Kasumi-1 (cell line): ENCODE results near the gene GSS.

Experiments used
- DNase-seq, 2 experiments: peaks; one replicate each; lab custom pipeline; 2025; lab: John Stamatoyannopoulos, UW

Gene GSS

GRCh38 chr20:34946661-34947060 lies 8.9 kb downstream of the GSS start:
- no peak for DNase-seq

DNA sequence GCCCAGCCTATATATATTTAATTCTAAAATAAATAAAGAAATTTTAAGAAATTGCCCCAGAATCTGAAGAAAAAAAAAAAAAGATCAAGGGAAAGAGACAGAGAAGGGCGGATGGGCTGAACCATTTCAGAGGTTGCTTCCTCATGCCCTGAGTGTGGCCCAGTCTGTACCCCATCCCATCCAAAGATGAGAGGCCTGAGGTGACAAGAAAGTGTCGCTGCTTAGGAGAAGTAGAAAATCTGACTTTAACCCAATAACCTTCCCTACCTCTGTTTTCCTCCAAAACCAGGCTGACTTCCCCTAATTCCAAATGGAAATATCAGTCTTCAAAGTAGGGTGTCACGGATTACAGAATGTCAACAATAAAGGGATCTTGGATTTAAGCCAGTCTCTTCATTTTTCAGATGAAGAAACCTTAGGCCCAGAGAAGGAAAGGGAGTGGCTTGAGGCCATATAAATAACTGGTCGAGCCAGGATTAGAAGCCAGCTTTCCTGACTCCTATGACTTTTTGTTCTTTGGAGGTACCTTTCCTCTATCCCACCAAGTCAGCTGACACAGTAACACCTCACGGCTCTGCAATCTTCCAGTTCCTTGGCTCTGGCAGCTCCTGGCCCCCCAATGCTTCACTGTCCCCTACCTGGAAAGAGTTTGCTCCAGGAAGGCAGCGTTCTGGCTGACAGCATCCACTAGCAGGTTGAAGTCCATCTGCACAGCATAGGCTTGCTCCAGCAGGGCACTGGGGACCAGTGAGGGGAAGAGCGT lies 10.1 kb downstream of the GSS start:
- no peak for DNase-seq

DNA sequence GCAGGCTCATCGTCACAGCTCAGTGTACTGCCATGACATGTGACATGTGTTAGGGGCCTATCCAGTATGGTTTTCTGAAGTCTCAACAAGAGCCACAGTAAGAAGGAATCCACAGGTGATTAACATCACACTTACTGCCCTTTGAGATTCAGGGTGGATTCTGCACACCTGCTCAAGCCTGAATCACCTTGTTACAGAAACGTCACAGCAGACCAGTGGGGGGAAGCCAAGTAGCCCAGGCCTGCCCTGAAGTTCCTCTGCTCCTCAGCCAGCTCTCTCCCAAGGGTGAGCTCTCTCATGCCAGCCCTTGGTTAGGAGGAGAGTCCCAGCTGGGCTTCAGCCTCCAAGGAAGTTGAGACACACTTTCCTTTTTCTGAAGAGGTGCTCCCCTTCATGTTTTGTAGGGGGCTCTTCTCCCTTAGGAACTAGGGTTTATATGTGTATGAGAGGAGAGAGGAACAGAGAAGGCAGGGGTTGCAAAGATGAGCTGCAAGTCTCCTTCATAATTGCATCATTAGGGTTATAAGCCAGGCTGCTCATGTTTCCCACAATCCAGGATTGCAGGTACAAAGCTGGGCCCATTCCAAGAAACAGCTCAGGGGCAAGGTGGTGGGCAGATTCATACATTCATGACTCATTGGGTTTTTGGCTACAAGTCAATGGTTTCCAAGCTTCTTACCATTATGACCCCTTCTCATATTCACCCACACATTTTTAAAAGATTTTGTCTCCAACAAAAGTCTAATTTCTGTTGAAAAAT lies 11.6 kb downstream of the GSS start:
- DNase-seq = no peak

DNA sequence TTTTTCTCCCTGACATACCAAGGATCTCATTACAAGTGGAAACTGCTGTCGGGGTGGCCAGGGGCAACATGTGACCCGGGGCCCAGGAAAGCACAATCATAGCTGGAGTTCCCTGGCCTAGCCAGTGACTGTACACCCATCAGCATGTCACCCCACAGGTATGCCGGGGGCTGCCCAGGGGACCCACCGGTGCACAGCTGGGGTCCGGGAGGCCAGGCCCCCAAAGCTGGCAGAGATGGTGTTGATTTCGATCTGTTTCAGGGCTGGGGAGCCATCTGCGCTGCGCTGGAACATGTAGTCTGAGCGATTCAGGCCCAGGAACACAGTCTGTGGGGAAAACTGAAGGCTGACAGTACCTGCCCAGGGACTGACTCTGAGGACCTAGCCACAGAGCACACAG lies 13.3 kb downstream of the GSS start:
- DNase-seq = no peak

GRCh38 chr20:34941226-34941625 lies 14.4 kb downstream of the GSS start:
- DNase-seq = peak in 1 of 2 experiments; percentile 17

- DNase-seq = peak in 1 of 2 experiments; percentile 12
Observed at GRCh38 chr20:34940081-34940481, 15.5 kb downstream of the GSS start.

GRCh38 chr20:34938466-34939163 lies 17.0 kb downstream of the GSS start:
- DNase-seq = peak; percentile 93 to 95

- no peak for DNase-seq
Observed at GRCh38 chr20:34931771-34932170, 23.8 kb downstream of the GSS start.

DNA sequence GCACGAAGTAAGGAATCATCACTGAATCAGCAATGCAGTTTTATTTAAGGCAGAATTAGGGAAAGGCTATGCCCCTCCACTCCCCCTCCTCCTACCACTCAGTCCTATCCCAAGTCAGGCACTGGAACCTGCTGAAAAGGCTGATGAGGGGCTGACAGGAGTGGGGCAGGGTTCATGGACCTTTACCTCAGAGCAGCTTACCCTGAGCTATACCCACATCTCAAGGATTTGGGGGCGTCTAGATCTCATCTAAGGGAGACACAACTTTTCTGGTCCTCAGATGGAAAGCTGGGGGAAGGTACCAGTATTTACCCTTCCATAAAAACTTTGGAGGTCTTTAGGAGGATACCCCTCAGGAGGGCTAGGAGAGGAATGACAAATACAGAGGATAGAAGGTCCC lies 27.2 kb downstream of the GSS start:
- no peak for DNase-seq

- no peak for DNase-seq
Observed at GRCh38 chr20:34927736-34928135, 27.9 kb downstream of the GSS start.

GRCh38 chr20:34926581-34926980 lies 29.0 kb downstream of the GSS start:
- no peak for DNase-seq

DNA sequence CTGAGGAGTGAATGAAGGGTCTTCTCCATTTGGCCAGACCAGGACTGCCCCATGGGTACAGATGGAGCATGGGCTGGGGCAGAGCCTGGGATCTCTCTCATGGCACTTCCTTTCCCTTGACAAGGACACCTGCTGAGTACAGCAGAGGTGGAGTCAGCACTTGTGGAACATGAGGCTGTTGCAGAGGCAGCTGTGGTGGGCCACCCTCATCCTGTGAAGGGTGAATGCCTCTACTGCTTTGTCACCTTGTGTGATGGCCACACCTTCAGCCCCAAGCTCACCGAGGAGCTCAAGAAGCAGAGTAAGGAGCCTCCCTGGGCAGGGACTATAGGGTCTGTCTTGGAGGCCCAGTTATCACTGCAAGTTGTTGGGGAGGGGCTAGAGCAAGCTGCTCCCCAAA lies 29.6 kb downstream of the GSS start:
- no peak for DNase-seq

DNA sequence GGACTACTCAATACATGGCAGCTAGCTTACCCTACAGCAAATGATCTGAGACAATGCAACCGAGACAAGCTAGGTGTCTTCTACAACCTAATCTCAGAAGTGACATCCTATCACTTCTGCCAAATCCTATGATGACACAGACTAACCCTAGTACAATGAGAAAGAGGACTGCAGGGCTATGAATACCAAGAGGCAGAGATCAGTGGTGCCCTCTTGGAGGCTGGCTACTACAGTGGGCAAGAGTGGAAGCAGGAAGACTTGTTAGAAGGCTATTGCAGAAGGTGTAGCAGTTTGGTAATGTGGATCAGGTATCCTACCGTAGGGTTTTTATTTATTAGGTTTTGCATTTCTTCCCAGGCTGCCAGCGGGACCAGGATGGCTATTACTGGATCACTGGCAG lies 30.3 kb downstream of the GSS start:
- DNase-seq = no peak

- no peak for DNase-seq
Observed at GRCh38 chr20:34923414-34923813, 32.2 kb downstream of the GSS start.

DNA sequence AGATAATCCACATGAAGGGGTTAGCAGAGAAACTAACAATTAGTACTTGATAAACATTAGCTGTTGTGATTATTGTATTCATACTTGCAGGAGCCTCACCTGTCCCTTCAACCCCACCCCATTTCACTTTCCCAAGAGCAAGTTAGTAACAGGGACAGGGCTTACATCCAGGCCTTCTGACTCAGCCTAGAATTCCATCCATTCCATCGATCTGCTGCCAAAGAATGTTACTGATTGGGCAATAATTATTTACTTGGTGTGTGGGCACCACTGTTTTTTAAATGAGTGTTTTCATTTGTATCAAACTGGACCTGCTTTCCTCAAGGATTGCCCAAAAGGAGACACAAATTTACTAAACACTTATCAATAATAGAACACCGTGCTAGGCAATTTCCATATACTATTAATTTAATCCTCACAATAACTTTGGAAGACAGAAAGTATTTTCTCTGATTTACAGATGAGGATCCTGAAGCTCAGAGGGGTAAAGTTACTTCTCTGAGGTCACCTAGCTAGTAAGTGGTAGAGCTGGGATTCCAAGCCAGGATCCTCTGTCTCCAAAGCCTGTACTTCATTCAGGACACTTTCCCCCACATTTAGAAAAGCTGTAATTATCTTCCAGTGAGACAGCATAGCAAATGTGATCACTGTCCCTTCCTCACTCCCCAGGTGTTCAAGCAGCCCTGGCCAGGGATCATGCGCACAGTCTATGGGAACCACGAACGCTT lies 32.8 kb downstream of the GSS start:
- DNase-seq = no peak

GRCh38 chr20:34921436-34921835 lies 34.2 kb downstream of the GSS start:
- no peak for DNase-seq

GRCh38 chr20:34920055-34920454 lies 35.6 kb downstream of the GSS start:
- no peak for DNase-seq

DNA sequence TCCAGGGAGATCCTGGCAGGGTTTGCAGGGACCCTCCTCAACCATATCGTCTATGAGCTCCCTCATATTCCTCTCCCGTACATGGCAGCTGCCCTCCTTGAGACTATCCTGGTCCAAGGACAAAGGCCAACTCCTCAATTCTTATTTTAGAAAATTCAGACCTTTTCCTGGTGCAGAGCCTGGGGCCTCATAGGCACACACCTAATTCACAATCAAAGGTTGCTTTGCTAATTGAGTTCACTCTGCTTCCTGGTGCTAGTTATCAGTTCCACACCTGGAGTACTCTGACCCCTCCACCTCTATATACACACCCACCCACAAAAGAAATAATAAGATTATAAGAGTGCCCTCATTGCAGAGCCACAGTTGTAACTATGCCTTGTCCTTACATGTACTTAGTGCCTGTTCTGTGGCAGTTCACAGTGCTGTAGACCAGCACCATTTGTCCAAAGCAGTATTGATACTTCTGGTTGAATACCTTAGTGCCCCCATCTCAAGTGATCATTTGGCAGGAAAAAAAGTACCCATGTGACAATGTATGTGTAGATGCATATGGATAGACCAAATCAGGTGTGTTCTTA lies 38.7 kb downstream of the GSS start:
- DNase-seq = no peak

GRCh38 chr20:34915749-34916455 lies 39.7 kb downstream of the GSS start:
- no peak for DNase-seq

DNA sequence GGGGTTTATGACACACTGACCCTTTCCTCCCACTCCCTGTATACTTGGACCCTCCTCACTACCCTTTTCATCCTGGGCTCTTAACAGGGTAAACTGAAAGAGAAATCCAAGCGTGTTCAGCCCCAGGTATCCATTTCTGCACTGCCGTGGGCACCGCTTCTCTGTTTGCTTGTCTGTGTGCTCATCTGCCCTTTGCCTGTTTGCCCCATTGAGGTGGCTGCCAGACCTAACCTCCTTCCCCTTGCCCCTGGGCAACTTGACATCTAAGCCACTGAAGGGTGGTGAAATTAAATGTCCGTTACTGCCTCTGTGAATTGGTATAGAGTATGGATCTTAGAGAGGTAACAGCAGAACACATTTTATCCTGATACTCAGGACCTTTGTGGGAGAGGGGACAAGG lies 40.5 kb downstream of the GSS start:
- DNase-seq = no peak
